ENCODE measurements around the gene CARD11.
"Not testable (repeated sequence)": the region's sequence is repeated elsewhere in the genome, so short reads cannot be mapped to it uniquely, and the experiment has no call there.

Gene CARD11

GRCh38 chr7:3063016-3063753 is 19.5 kb upstream of the CARD11 start:
- DNase-seq: peak; percentile 88

GRCh38 chr7:3057066-3057420 is 13.4 kb upstream of the CARD11 start:
- DNase-seq: no peak

- DNase-seq: no peak
Observed at GRCh38 chr7:3056234-3057065, 12.8 kb upstream of the CARD11 start.

GRCh38 chr7:3055626-3056025 is 12.0 kb upstream of the CARD11 start:
- no peak for DNase-seq

- peak; percentile 75 for DNase-seq
Observed at GRCh38 chr7:3042861-3043489, 692 bp downstream of the CARD11 start.

- DNase-seq: no peak
Observed at GRCh38 chr7:3041986-3042675, 1.5 kb downstream of the CARD11 start.

GRCh38 chr7:3039787-3040186 is 3.9 kb downstream of the CARD11 start:
- no peak for DNase-seq

GRCh38 chr7:3038011-3038410 is 5.7 kb downstream of the CARD11 start:
- DNase-seq: not testable (repeated sequence)

- no peak for DNase-seq
Observed at GRCh38 chr7:3037259-3037658, 6.4 kb downstream of the CARD11 start.

- DNase-seq: no peak
Observed at GRCh38 chr7:3034591-3035150, 9.0 kb downstream of the CARD11 start.

- DNase-seq: no peak
Observed at GRCh38 chr7:3033581-3033980, 10.1 kb downstream of the CARD11 start.

- no peak for DNase-seq
Observed at GRCh38 chr7:3033136-3033535, 10.5 kb downstream of the CARD11 start.

GRCh38 chr7:3032256-3032655 is 11.4 kb downstream of the CARD11 start:
- no peak for DNase-seq

GRCh38 chr7:3029138-3029537 is 14.5 kb downstream of the CARD11 start:
- DNase-seq: no peak

- no peak for DNase-seq
Observed at GRCh38 chr7:3028758-3029093, 14.9 kb downstream of the CARD11 start.

GRCh38 chr7:3028071-3028757 is 15.5 kb downstream of the CARD11 start:
- DNase-seq: peak; percentile 77

- DNase-seq: no peak
Observed at GRCh38 chr7:3027005-3027845, 16.4 kb downstream of the CARD11 start.

GRCh38 chr7:3025616-3026015 is 18.1 kb downstream of the CARD11 start:
- no peak for DNase-seq

GRCh38 chr7:3021825-3022224 is 21.8 kb downstream of the CARD11 start:
- no peak for DNase-seq

- DNase-seq: not testable (repeated sequence)
Observed at GRCh38 chr7:3021224-3021623, 22.4 kb downstream of the CARD11 start.

GRCh38 chr7:3020416-3020815 is 23.3 kb downstream of the CARD11 start:
- no peak for DNase-seq

All from stimulated activated CD4-positive, alpha-beta T cell treated with anti-CD3 and anti-CD28 coated beads, Interleukin-1b, Interleukin-23, amount 100 ng/mL, for 48 hours (primary cell).